ENCODE results near the gene GPR151.

GPR151 gene

DNA sequence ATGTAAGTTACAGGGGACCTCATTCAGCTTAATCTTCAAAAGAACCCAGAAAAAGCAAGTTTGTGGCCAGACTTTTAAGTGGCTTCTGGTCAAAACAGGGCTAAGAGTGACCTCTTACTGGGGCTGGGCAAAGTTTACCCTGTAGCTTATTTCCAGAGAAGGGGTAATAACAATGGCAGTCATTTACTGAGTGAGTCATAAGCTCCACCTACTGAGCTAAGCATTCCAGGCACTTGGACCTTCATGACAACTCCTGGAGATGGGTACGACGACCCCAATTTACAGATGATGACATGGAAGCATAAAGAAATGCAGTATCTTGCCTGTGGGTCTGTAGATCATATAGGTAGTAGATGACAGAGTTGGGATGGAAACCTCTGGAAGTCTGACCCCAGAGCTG lies 4.7 kb upstream of the GPR151 start:
- no peak for DNase-seq (ENCODE audit: low read depth)

DNA sequence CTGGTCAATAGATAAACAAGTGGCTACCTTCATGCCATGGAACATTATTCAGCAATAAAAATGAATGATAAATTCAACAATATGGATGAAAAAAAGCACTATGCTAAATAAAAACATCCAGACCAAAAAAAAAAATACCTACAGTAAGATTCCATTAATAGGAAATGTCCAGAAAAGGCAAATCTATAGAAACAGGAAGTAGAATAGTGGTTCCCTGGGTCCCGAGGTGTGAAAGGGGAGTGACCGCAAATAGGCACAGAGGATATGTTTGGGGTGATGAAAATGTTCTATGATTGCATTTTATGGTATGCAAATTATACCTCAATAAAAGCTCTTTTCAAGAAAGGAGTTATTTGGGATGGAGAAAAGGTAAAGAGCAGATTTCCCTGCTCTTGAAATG lies 3.6 kb upstream of the GPR151 start:
- DNase-seq (ENCODE audit: low read depth), result no peak

DNA sequence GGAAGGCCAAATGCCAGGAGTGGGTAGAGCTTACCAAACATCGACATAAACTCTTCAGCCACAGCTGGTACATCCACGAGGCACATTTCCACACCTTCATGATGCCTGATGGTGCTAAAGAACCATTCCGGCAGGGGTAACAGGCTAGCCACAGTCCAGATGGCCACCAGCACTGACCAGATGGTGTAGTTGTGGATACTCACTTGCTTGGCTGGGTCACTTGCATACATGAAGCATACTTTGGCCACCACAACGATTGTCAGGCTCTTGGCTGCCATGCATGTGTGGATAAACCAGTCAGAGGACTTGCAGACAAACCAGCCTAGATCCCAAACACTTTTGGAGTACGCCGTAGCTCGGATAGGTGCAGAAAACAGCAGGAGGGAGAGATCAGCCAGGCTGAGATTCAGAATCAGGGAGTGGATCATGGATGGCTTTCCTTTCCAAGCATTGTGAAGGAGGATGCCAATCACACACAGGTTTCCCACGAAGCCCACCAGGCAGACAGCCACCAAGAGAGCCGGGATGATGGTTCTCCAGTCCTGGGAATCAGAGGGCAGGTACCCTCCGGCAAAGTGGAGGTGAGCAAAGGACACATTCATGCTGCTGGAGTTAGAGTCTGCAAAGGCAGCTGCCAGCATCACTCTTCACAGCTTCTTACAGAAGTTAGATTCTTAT lies 378 bp downstream of the GPR151 start:
- DNase-seq (ENCODE audit: low read depth), result no peak

DNA sequence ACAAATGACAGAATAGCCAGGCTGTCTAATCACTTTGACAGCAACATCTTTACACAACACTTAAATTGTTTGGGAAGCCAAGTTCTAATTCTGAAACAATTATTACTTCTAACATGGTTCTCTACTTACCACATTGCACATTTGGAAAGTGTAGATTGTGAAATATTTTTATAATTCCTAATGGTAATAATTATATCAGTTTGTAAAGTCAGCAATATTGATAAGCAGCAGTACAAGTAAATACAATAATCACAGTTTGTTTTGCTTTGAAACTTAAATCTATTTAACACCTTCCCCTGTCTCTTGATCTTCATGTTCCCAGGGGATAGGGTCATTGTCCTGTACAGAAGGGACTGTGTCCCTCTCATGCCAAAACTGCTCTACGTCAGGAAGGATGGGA lies 1.4 kb downstream of the GPR151 start:
- no peak for DNase-seq (ENCODE audit: low read depth)

DNA sequence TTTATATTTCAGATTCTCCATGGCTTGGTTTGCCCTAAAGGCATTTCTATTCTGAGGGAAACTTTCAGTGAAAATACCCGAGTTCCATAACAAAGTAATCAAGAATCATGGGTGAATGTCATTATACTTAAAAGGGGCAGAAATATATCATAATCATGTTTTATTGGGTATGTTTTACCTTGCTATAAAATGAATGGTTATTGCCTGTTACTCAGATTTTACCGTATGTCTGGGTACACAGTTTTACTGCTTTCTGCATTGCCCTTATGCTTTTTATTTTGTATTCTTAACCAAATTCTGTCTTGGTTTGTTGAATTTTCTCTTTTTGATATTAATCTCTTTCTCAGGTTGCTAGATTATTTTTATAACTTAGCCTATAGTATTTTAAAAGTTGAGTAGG lies 2.5 kb downstream of the GPR151 start:
- DNase-seq (ENCODE audit: low read depth), result no peak

DNA sequence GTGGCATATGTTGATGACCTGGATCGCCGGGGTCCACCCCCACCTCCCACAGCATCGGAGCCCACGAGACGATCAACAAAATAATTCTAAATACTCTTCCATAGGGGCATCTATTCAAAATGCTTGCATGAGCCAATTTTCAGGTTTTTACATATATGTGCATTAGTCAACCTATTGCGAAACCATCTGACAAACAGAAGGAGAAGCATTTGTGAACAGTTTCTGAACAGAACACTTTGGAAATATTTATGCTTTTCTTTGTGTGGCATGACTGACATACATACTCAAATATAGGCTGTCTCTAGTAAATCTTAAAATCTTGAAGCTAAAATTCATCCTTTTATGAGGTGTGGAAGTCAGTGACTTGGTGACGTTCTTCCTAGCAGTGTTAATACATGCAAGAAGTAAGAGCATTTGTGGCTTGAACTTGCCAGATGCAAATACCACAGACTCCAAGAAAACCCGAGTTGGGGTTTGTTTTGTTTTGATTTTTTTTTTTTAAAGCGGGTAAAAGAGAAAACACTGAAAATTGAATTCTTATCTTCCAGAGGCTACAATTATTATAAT lies 5.3 kb downstream of the GPR151 start:
- peak; percentile 37 for DNase-seq (ENCODE audit: low read depth)

DNA sequence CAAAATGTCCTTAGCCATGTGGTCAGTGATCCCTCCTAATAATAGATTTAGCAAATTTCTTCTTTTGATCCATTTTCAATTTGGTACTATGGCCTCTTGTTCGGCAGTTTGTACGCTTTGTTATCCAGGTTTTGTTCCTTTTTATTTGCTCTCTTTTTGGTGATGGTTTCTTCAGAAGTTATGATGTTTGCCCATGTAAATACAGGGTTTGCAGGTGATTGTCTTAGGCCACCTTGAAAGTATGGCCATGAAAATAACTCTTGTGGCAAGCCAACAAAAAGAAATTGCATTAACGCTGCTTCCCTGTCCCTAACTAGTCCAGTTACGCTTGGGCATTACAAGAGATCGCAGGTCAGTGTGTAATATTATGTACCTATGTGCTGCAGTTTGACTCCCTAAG lies 8.6 kb downstream of the GPR151 start:
- DNase-seq (ENCODE audit: low read depth), result no peak

DNA sequence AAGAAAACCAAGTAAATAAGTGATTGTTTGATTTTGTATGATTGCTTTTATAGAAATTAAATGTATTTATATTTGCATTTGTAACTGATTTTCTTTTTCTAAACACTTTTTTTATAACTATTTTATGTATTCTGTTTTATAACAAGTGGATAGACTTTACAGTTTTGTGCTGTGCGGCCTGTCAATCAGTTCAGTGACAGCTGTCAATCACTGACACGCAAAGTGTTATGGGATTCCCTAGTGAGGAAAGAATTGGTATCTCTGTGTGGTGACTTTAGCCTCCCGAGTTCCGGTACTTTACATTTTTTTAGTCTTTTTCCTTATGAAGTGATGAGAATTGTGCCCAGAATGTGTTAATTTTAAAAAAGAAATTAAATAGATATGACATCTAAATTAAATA lies 16.3 kb downstream of the GPR151 start:
- DNase-seq (ENCODE audit: low read depth), result no peak

DNA sequence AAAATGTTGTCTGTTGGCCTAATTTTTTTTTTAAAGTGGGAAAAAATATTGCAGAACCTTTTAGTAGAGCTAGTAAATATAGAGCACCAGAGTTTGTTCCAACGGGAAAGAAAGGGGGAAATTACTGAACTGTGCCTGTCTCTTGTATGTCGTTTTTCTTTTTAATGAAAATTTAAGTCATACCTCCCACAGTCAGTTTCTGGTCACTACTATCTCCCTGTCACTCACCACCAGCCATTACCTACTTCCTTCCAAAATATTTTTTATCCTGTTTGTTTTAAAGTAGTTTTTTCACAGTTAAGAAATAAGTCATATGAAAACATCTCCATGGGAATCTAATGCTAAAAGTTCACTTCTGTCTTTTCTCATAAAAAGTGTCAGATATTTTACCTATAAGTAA lies 21.3 kb downstream of the GPR151 start:
- DNase-seq (ENCODE audit: low read depth), result no peak

DNA sequence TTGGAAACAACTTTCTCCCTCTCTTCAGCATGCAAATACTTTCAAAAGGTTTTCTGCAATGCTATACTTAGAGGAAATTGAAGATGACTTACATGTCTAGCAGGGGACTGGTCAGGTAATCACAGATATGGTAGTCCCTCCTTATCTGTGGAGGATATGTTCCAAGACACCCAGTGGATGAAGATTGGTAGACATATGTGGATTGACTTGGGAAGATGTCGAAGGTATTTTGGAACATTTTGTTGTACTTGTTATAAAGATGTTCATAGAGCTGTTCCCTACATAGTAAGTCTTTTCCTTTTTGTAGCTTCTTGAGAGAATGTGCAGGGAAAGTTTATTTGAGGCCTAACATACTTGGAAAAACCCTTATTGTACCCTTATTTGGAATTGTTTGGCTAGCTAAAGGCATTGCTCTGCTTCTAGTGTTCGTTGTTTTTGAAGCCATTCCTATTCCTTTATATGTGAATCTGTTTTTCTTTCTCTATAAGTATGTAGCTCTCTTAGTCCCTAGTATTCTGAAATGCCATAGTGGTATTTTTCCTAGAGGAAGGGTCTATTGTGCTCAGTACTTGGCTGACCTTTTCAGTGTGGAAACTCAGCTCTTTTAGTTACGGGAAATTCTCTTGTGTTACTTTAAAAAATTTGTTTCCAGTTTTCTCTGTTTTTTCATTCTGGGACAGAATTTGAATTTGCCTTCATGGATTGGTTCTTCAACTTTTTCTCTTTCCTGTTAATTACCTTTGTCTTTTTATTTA lies 25.7 kb downstream of the GPR151 start:
- no peak for DNase-seq (ENCODE audit: low read depth)

DNA sequence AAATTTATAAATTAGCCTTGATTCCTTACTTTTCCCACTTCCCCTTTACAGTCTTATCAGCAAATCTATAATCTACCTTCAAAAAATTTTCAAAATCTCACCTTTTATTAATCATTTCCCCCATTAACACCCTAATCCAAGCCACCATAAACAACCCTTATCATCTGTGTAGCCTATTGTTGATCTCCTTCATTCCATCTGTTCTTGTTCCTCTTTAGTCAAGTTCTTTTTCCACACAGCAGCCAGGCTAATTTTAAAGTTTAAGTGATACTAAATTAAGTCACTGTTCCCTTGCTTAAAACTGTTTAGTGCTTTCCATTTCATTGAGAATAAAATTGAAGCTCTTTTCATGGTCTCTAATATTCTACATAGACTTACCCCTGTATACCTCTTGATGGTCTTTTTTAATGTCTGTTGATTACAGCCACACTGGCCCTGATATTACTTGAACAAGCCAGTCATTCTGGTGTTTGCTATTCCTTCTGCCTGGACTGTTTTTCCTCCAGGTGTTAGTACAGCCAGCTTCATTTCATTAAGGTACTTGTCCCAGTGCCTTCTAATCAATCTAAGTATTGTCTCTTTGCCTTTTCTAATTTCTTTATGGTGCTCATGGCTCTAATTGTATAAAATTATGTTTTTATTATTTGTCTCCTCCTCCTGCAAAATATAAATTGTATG lies 31.1 kb downstream of the GPR151 start:
- no peak for DNase-seq (ENCODE audit: low read depth)

DNA sequence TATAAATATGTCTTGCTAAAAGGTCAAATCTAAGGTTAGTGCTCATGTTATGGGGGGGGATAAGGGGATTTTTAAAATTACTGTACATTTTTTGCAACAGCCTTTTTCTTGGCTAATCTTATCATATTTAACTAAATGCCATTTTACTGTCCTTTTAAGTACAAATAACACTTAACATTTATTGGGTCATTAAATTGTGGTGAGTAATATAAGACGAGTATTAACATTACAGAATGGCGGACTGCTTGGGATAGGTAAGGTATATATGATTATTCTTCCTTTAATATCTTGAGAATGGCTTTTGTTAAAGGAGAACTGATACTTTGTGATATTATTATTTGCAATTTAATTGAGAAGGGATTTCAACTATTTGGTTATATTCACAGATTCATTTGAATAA lies 33.2 kb downstream of the GPR151 start:
- no peak for DNase-seq (ENCODE audit: low read depth)

DNA sequence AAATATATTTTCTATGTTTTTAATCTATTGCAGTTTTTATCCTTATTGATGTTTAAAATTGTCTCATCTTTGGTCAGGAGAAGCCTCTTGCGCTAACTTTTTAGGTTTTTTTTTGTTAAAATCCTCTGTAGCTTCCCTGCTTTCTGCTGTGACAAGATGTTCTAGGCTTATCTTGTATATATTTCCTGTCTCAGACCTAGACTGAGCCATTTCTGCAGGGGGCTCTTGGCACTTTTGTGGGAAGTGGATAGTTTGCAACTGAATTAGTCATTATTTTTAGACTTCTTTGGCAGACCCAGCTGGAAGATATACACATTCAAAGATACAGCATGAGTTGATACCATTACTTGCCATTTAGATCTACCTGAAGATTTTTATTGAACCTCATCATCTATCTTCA lies 40.1 kb downstream of the GPR151 start:
- no peak for DNase-seq (ENCODE audit: low read depth)

DNA sequence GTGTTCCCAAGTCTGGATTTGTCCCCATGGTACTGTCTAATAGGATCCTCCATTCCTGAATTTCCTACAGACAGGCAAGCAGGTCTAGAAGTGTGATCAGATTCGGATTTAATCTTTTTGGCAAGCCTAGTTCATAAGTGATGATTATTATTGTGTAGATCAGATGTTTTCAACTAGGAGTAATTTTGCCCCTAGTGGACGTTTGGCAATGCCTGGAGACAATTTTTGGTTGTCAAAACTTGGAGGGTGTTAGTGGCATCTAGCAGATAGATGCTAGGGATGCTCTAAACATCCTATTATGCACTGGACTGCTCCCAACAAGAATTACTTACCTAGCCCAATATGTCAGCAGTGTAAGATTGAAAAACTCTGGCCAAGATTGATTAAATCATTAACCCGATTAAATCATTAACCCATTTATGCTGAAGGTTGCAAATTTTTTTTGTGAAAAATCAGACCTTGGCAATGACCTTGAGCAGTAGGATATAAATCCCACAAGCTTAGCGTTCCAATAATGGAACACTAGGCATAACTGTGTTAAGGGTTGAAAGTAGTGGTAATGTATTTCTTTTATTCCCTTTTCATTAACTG lies 40.7 kb downstream of the GPR151 start:
- DNase-seq (ENCODE audit: low read depth), result no peak

DNA sequence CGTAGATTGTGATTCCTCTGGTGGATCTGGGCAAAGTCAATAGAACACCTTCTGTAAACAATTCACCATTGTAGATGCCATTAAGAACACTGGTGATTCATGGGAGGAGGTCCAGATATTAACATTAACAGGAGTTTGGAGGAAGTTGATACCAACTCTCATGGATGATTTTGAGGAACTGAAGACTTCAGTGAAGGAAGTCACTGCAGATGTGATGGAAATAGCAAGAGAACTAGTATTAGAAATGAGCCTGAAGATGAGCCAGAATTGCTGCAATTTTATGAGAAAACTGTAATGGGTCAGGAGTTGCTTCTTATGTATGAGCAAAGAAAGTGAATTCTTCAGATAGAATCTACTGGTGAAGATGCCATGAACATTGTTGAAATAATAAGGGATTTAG lies 41.9 kb downstream of the GPR151 start:
- no peak for DNase-seq (ENCODE audit: low read depth)

DNA sequence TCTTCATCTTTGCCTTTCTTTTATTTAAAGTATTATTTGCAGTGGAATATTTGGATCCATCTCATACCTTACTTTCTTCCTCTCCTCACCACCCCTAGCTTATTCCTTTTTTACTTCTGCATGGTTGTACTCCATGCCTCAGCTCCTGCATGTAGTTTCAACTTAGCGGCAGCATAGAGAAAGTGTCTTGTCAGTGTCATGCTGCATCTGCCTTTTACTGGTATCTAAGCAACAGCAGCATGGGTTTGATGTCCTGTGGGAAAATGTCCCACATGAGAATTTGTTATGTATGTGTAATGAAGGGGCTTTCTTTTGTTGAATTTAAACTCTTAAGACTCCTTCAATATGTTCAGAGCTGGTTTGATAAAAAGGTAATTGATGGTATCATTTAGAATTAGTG lies 48.2 kb downstream of the GPR151 start:
- no peak for DNase-seq (ENCODE audit: low read depth)

DNA sequence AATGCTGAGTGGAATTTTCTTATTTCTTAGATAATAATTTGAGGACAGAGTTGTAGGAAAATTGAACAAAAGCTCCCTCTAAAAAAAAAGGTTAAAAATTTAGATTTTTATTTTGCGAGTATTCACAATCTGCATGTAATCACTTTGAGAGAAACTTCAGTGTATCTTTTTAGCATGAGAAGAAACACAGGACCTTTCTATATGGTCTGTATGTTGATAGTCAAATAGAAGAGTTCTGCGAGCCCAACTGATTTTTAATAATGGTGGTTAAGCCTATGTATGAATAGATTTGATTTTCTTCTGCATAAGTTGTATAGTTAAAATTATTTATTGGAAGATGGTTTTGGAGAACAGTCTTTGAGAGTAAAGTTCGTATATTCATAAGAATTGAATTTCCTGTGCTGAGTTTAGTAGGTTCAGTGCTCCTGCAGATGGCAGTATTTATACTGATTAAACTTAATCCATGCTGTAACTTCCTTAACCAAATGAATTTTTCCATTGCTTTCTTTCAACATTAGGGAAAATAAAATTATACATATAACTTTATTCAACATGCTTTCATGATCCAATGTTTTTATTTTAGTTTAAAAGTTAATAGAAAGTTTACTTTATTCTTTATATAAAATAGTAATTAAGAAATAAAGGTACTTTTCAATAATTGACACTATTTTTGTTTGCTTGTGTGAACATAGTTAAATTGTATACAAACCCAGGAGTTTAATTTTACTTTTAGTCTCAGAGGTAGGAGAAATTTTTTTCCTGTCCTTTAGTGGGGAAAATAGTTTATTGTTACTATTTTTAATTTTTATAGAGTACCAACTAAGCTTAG lies 49.3 kb downstream of the GPR151 start:
- peak; percentile 26 for DNase-seq (ENCODE audit: low read depth)

DNA sequence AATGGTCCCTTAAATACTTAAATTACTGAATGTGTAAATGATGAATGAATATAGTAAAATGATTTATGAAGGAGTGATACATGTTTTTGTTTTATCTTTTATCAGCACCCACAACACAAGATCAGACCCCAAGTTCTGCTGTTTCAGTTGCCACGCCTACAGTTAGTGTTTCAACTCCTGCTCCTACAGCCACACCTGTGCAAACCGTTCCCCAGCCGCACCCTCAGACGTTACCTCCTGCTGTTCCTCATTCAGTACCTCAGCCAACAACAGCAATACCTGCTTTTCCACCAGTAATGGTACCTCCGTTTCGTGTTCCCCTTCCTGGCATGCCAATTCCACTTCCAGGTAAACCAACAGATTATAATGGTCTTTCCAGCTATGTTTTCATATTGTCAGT lies 52.5 kb downstream of the GPR151 start:
- DNase-seq (ENCODE audit: low read depth), result no peak

Measured in fibroblast of gingiva (primary cell).